CD4-positive, alpha-beta T cell (primary cell): ENCODE results near the gene GRK2. TPM values are rescaled to one million over a fixed set of nuclear protein-coding genes. Genes with fewer than 3 reads are reported as not detected.
A peak's percentile ranks its signal among the peaks of the same experiment; 100 is the strongest.
"Not testable (repeated sequence)": the region's sequence is repeated elsewhere in the genome, so short reads cannot be mapped to it uniquely, and the experiment has no call there.

Experiments used
- ATAC-seq: fragments of 200-7000 bp; cut with Tn5 transposase; one replicate; pipeline ENCODE4 v1.10.0; 2022; ENCODE audit warnings: mild to moderate bottlenecking; ENCODE audit not compliant: poor library complexity
- CTCF ChIA-PET: fragments of 350-600 bp; sonication (Branson Sonifier 250); formaldehyde crosslinking; loops from one replicate; lab custom pipeline; 2021; ENCODE audit warnings: antibody characterized with exemption, inconsistent platforms; lab: Charles Lee
- POLR2A ChIA-PET: fragments of 350-600 bp; sonication (Branson Sonifier 250); formaldehyde crosslinking; loops from one replicate; lab custom pipeline; 2021; ENCODE audit warnings: antibody characterized with exemption, inconsistent platforms; lab: Charles Lee
- DNase-seq, 14 experiments: peaks; one replicate each; pipeline ENCODE4 v3.0.0-alpha.2; 2013 to 2020; ENCODE audit warnings: mixed read lengths in 2 of 14
- H3K27ac ChIP-seq, 2 donors: one replicate each; pipeline versions ENCODE4 v1.5.1 to v1.7.0; 2013; ENCODE audit warnings: low read length in 2 of 2, low read depth in 1 of 2, mild to moderate bottlenecking in 1 of 2
- H3K27me3 ChIP-seq, 2 experiments: 1 replicate in 1 of 2; 2 replicates in 1 of 2; pipeline versions ENCODE4 v1.6.1 to v1.7.0; 2013; ENCODE audit warnings: low read length in 2 of 2, control low read depth in 1 of 2, mild to moderate bottlenecking in 1 of 2, moderate library complexity in 1 of 2; ENCODE audit not compliant: insufficient read depth in 2 of 2, control insufficient read depth in 1 of 2
- H3K36me3 ChIP-seq: one replicate; pipeline ENCODE4 v1.6.1; 2013; ENCODE audit warnings: low read length, control low read depth; ENCODE audit not compliant: insufficient read depth
- H3K4me1 ChIP-seq: one replicate; pipeline ENCODE4 v1.6.1; 2013; ENCODE audit warnings: low read length, control low read depth; ENCODE audit not compliant: insufficient read depth
- H3K4me3 ChIP-seq: one replicate; pipeline ENCODE4 v1.5.1; 2013; ENCODE audit warnings: mild to moderate bottlenecking, low read length, moderate library complexity
- H3K9me3 ChIP-seq, 2 experiments: 1 replicate in 1 of 2; 2 replicates in 1 of 2; pipeline versions ENCODE4 v1.6.1 to v1.7.0; 2013; ENCODE audit warnings: low read length in 2 of 2, mild to moderate bottlenecking in 2 of 2, control low read depth in 1 of 2, moderate library complexity in 1 of 2; ENCODE audit not compliant: control insufficient read depth in 1 of 2, insufficient read depth in 1 of 2
- H3K27ac Mint-ChIP-seq: one replicate; pipeline ENCODE4 v1.8.0; 2020; ENCODE audit warnings: mixed read lengths
- H3K27me3 Mint-ChIP-seq: one replicate; pipeline ENCODE4 v1.8.0; 2021; ENCODE audit warnings: mixed read lengths
- H3K36me3 Mint-ChIP-seq: one replicate; pipeline ENCODE4 v1.8.0; 2021; ENCODE audit warnings: low read depth, mixed read lengths
- H3K4me1 Mint-ChIP-seq: one replicate; pipeline ENCODE4 v1.8.0; 2021; ENCODE audit warnings: low read depth, mixed read lengths
- H3K4me3 Mint-ChIP-seq: one replicate; pipeline ENCODE4 v1.8.0; 2020; ENCODE audit warnings: mild to moderate bottlenecking, mixed read lengths
- H3K9me3 Mint-ChIP-seq: one replicate; pipeline ENCODE4 v1.8.0; 2020; ENCODE audit warnings: mixed read lengths
- CTCF ChIP-seq: fragments of 200-600 bp; IDR thresholded peaks from one replicate; pipeline ENCODE4 v1.8.0; 2022; ENCODE audit warnings: antibody characterized with exemption, mild to moderate bottlenecking
- intact Hi-C, 2 experiments: fragments of 100-400 bp; cut with DNase I in 1 of 2; cut with micrococcal nuclease in 1 of 2; formaldehyde crosslinking; loops; one replicate each; pipeline versions ENCODE4 v1.15.1 to v1.9.0; 2023 to 2025; cut with DNase I, micrococcal nuclease
- total RNA-seq, 174 experiments: library from RNA in 2 of 174; stranded (reverse) in 2 of 174; gene quantifications; one replicate each; pipeline ENCODE4 v1.2.3 and lab custom pipeline; 2021 to 2026

The GRK2 gene
- total RNA-seq, 2 experiments from 2014 or later, result 309 to 325 TPM

- H3K27ac ChIP-seq, result no peak overlapping the region
- Mint-ChIP-seq H3K27ac (peak overlapping the region; percentile 30), H3K4me1 (peaks cover 22% of the 10 kb centered on the region), H3K27me3 (no peaks in the 10 kb centered on the region), H3K36me3 (peaks cover 70% of the 10 kb centered on the region), H3K4me3 (no peak overlapping the region), H3K9me3 (no peaks in the 10 kb centered on the region)
- H3K27me3 ChIP-seq, result no peaks in the 10 kb centered on the region
- H3K4me1 ChIP-seq, result peaks cover 18% of the 10 kb centered on the region
- no peak for TF ChIP-seq CTCF
- H3K36me3 ChIP-seq, result peaks cover 46% of the 10 kb centered on the region
- ChIA-PET POLR2A (interaction anchor here (0.6 to 2.4 kb wide), 2 partner anchors 9 to 1726 kb away, joined by 3 to 10 read pairs; no protein-coding TSS in a partner anchor), CTCF (interaction anchor here (1.4 kb wide), 1 partner anchor 86 kb away, joined by 4 read pairs; no protein-coding TSS in a partner anchor)
- ATAC-seq (no peak), DNase-seq (no peak)
- no peaks in the 10 kb centered on the region for H3K9me3 ChIP-seq
- no peak overlapping the region for H3K4me3 ChIP-seq
- intact Hi-C loops, result no loop called here
Observed at GRCh38 chr11:67230886-67231285, 35.4 kb upstream of the GRK2 start.

- no peak for TF ChIP-seq CTCF
- H3K36me3 ChIP-seq, result peaks cover 33% of the 10 kb centered on the region
- Mint-ChIP-seq H3K4me1 (peaks cover 28% of the 10 kb centered on the region), H3K27ac (peak overlapping the region; percentile 6), H3K36me3 (peaks cover 45% of the 10 kb centered on the region), H3K27me3 (no peaks in the 10 kb centered on the region), H3K9me3 (no peaks in the 10 kb centered on the region), H3K4me3 (no peak overlapping the region)
- peaks cover 22% of the 10 kb centered on the region for H3K4me1 ChIP-seq
- no peak for DNase-seq
- ChIA-PET CTCF (interaction anchor here (1.0 to 1.8 kb wide), 2 partner anchors 20 to 153 kb away, joined by 3 to 7 read pairs; no protein-coding TSS in a partner anchor), POLR2A (interaction anchor here (1.0 kb wide), 1 partner anchor 55 kb away, joined by 3 read pairs; the partner anchor contains the start of gene ANKRD13D)
- ATAC-seq, result no peak
- H3K27ac ChIP-seq, result no peak overlapping the region
- intact Hi-C loops, result no loop called here
- H3K27me3 ChIP-seq, result no peaks in the 10 kb centered on the region
- no peaks in the 10 kb centered on the region for H3K9me3 ChIP-seq
- H3K4me3 ChIP-seq, result no peak overlapping the region
Observed at GRCh38 chr11:67233584-67234190, 32.6 kb upstream of the GRK2 start.

GRCh38 chr11:67234571-67234970, 31.7 kb upstream of the GRK2 start:
- H3K9me3 ChIP-seq, H3K4me3 ChIP-seq, H3K9me3 Mint-ChIP-seq, H3K27me3 Mint-ChIP-seq, H3K4me3 Mint-ChIP-seq, intact Hi-C loops, H3K27ac ChIP-seq, DNase-seq, H3K27me3 ChIP-seq, ATAC-seq: not testable (repeated sequence)
- H3K36me3 Mint-ChIP-seq, result peaks cover 40% of the 10 kb centered on the region
- ChIA-PET POLR2A (interaction anchor here (1.0 kb wide), 1 partner anchor 55 kb away, joined by 3 read pairs; the partner anchor contains the start of gene ANKRD13D), CTCF (interaction anchor here (0.7 to 1.8 kb wide), 3 partner anchors 9 to 115 kb away, joined by 3 to 7 read pairs (median 3); partner anchors contain the start of gene KDM2A)
- peak overlapping the region; percentile 6 for H3K27ac Mint-ChIP-seq
- peaks cover 30% of the 10 kb centered on the region for H3K4me1 ChIP-seq
- peaks cover 26% of the 10 kb centered on the region for H3K36me3 ChIP-seq
- H3K4me1 Mint-ChIP-seq, result peaks cover 37% of the 10 kb centered on the region
